K562 (cell line): ENCODE results near the gene HYI. TPM values are rescaled to one million over a fixed set of nuclear protein-coding genes. Genes with fewer than 3 reads are reported as not detected.
A peak's percentile ranks its signal among the peaks of the same experiment; 100 is the strongest.

ENCODE experiments used
- ARID1B ChIP-seq: fragments of 450-650 bp; IDR thresholded peaks from 2 replicates; pipeline ENCODE4 v1.6.1; 2016; ENCODE audit warnings: antibody characterized with exemption, mild to moderate bottlenecking, inconsistent platforms
- CBFA2T2 ChIP-seq: fragments of 450-650 bp; conservative IDR thresholded peaks from 2 replicates; pipeline ENCODE4 v1.6.1; 2017; ENCODE audit warnings: mild to moderate bottlenecking
- CC2D1A ChIP-seq: fragments of 450-650 bp; IDR thresholded peaks from 2 replicates; pipeline ENCODE4 v1.6.1; 2017; ENCODE audit warnings: mild to moderate bottlenecking
- CCNT2 ChIP-seq: IDR thresholded peaks from 2 replicates; pipeline ENCODE4 v1.6.1; 2011; ENCODE audit warnings: borderline replicate concordance, low read depth, mild to moderate bottlenecking, moderate library complexity, mixed read lengths, low read length; ENCODE audit not compliant: insufficient read length; ENCODE audit errors: extremely low read depth
- HDAC1 ChIP-seq, 2 experiments: fragments of 450-650 bp; IDR thresholded peaks; 2 replicates each; pipeline ENCODE4 v1.6.1; 2016 to 2017; ENCODE audit warnings: inconsistent platforms in 1 of 2, mild to moderate bottlenecking in 1 of 2, moderate library complexity in 1 of 2
- KLF16 ChIP-seq: IDR thresholded peaks from 2 replicates; pipeline ENCODE4 v1.6.1; 2016; ENCODE audit warnings: antibody characterized with exemption
- MAZ ChIP-seq, 2 experiments: fragments of 450-650 bp in 1 of 2; sonication (generic) in 1 of 2; formaldehyde crosslinking; IDR thresholded peaks in 1 of 2; conservative IDR thresholded peaks in 1 of 2; 2 replicates each; pipeline versions ENCODE4 v1.4.0 to v1.5.0; 2020; ENCODE audit warnings: mild to moderate bottlenecking in 1 of 2, missing genetic modification reagents in 1 of 2
- MEIS2 ChIP-seq: fragments of 450-650 bp; IDR thresholded peaks from 2 replicates; pipeline ENCODE4 v1.6.1; 2014; ENCODE audit warnings: mild to moderate bottlenecking; ENCODE audit not compliant: partially characterized antibody
- MTA2 ChIP-seq: fragments of 450-650 bp; IDR thresholded peaks from 2 replicates; pipeline ENCODE4 v1.6.1; 2016; ENCODE audit warnings: low read depth
- NR4A1 ChIP-seq, 2 experiments: fragments of 250-450 bp in 1 of 2; fragments of 450-650 bp in 1 of 2; sonication (Bioruptor Pico) in 1 of 2; IDR thresholded peaks; 2 replicates each; pipeline versions ENCODE4 v1.4.0 to v1.6.1; 2016 to 2020; ENCODE audit warnings: mild to moderate bottlenecking in 2 of 2, missing compliant biosample characterization in 1 of 2, missing genetic modification characterization in 1 of 2, moderate library complexity in 1 of 2
- NRF1 ChIP-seq, 2 experiments: fragments of 450-650 bp; IDR thresholded peaks in 1 of 2; conservative IDR thresholded peaks in 1 of 2; 2 replicates each; pipeline ENCODE4 v1.6.1; 2014; ENCODE audit warnings: mild to moderate bottlenecking in 2 of 2
- POLR2AphosphoS5 ChIP-seq: IDR thresholded peaks from 2 replicates; pipeline ENCODE4 v1.6.1; 2011; ENCODE audit warnings: mild to moderate bottlenecking, low read depth, low read length, moderate library complexity; ENCODE audit not compliant: control insufficient read depth, insufficient read depth
- RCOR1 ChIP-seq, 2 experiments: IDR thresholded peaks; 2 replicates each; pipeline ENCODE4 v1.6.1; 2012; ENCODE audit warnings: low read depth in 2 of 2, low read length in 2 of 2, borderline replicate concordance in 1 of 2, improper control_type of control experiment in 1 of 2
- SMAD4 ChIP-seq: fragments of 250-450 bp; sonication (Bioruptor Pico); conservative IDR thresholded peaks from 2 replicates; pipeline ENCODE4 v1.8.0; 2021; ENCODE audit warnings: inconsistent platforms, mild to moderate bottlenecking, moderate library complexity
- SOX6 ChIP-seq: fragments of 450-650 bp; IDR thresholded peaks from 2 replicates; pipeline ENCODE4 v1.6.1; 2014; ENCODE audit warnings: mild to moderate bottlenecking
- TRIM24 ChIP-seq, 2 experiments: fragments of 450-650 bp; IDR thresholded peaks; 2 replicates each; pipeline ENCODE4 v1.6.1; 2016
- ZEB2 ChIP-seq: fragments of 450-650 bp; IDR thresholded peaks from 2 replicates; pipeline ENCODE4 v1.6.1; 2016
- ZNF316 ChIP-seq: fragments of 450-650 bp; IDR thresholded peaks from 2 replicates; pipeline ENCODE4 v1.6.1; 2016
- ZNF766 ChIP-seq: fragments of 200-800 bp; sonication (Bioruptor generic); conservative IDR thresholded peaks from 2 replicates; pipeline ENCODE4 v1.6.1; 2016; ENCODE audit warnings: missing genetic modification characterization, missing compliant biosample characterization
- polyA plus RNA-seq, 8 experiments: library from polyadenylated mRNA; depleted of rRNA in 4 of 8; stranded (reverse) in 5 of 8; unstranded in 3 of 8; fragments of >200 nt; fragmentation: Nextera tagmentation in 2 of 8; fragmentation: Illumina TruSeq in 1 of 8; extraction: Ambion mirVana in 2 of 8; extraction: Trizol in 1 of 8; gene quantifications; 2 replicates each; pipeline versions ENCODE4 v1.2.1 to v1.2.3, GENCODE V29; 2011 to 2014; ENCODE audit warnings: inconsistent platforms in 1 of 8, missing spikeins in 1 of 8
- total RNA-seq, 7 experiments: library from RNA; depleted of rRNA in 6 of 7; stranded (reverse); fragments of >200 nt in 6 of 7; fragmentation: Illumina TruSeq in 2 of 7; extraction: Trizol in 2 of 7; gene quantifications; 2 replicates each; pipeline versions ENCODE4 v1.2.1 to v1.2.3, GENCODE V29; 2011 to 2021; ENCODE audit warnings: low replicate concordance in 1 of 7
- TF ChIP-seq, protein P1 (sequence below): fragments of 450-650 bp; IDR thresholded peaks from 2 replicates; pipeline ENCODE4 v1.6.1; 2016
- TF ChIP-seq, protein P2 (sequence below), 2 experiments: IDR thresholded peaks in 1 of 2; conservative IDR thresholded peaks in 1 of 2; 2 replicates each; pipeline ENCODE4 v1.6.1; 2016; ENCODE audit warnings: low read depth in 2 of 2, mild to moderate bottlenecking in 1 of 2, missing compliant biosample characterization in 1 of 2, missing genetic modification characterization in 1 of 2, moderate library complexity in 1 of 2
- TF ChIP-seq, protein P3 (sequence below): fragments of 200-800 bp; sonication (Bioruptor generic); IDR thresholded peaks from 2 replicates; pipeline ENCODE4 v1.6.1; 2017; ENCODE audit warnings: missing genetic modification characterization, missing compliant biosample characterization

HYI gene
- total and polyA plus RNA-seq, 9 of the 15 experiments (the other 6 are each of a cell fraction or from before 2014, with no cell fraction given) = 0.04 to 4.1 (median 1.4) TPM; not detected in 1

DNA sequence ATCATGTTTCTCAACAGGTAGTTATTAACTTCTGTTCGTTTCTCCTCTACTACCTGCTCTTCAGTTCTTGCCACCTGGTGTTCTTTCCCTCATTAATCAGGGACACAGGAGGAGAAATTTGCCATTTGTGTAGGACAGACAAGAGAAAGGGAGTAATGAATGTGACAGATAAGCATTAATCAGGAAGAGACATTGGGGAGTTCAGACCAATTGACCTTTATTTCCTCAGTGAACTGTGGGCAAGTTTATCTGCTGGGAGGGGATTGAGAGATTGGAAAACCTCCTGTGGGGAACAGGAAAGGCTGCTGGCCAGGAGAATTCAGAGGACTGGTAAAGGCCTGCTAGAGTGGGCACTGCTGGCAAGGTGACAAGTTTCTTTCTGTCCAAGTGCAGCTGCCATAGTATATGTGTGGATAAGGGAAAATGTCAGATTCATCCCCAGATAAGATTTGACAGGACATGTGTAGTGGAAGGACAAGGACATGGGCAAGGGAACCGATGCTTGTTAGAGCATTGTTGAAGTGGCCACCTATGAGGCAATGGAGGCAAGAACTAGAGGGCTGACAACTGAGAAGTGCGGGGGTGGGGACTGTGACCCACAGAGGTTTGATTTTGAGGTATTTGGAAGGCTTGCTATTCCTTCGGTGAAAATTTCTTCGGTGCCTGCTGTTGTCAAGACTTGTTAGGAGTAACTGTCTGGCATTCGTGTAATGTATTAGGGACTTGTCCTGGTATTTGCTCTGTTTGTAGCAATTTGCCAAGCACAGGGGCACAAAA is 51.5 kb downstream of the HYI start (continued):
- TF ChIP-seq NR4A1 (CRISPR knock-in tag; IDR thresholded peaks at IDR 0.05) (no peak), NR4A1 (tag; IDR thresholded peaks at IDR 0.05) (0 out of 2 replicates have a peak, but pooled peaks have one; percentile 32), MAZ (CRISPR knock-in tag; conservative IDR thresholded peaks at IDR 0.05 in 1 of 2, IDR thresholded peaks at IDR 0.05 in 1 of 2) (0 out of 4 replicates have a peak, but pooled peaks of 1 of the 2 experiments have one; percentile 34), CBFA2T2 (peak; percentile 95), ZNF316 (peak; percentile 69), CC2D1A (peak; percentile 70; the same call in 1 of the 2 replicates), HDAC1 (IDR thresholded peaks at IDR 0.05) (peak in 1 of 2 experiments; percentile 71; a peak in 2 of 4 replicates), RCOR1 (IDR thresholded peaks at IDR 0.05; ENCODE audit: borderline replicate concordance in 1 of 2, low read depth in 2 of 2, low read length in 2 of 2) (peak in 1 of 2 experiments; percentile 89; a peak in 3 of 4 replicates), ZEB2 (peak; percentile 52; the same call in 1 of the 2 replicates), POLR2AphosphoS5 (peak; percentile 60; the same call in 1 of the 2 replicates), CCNT2 (peak; percentile 62), TRIM24 (IDR thresholded peaks at IDR 0.05) (peak; percentile 70 to 82; a peak in 3 of 4 replicates), NRF1 (conservative IDR thresholded peaks at IDR 0.05 in 1 of 2, IDR thresholded peaks at IDR 0.05 in 1 of 2) (no peak), MTA2 (peak; percentile 86), ARID1B (peak; percentile 91), SOX6 (peak; percentile 82), KLF16 (peak; percentile 91), MEIS2 (peak; percentile 75), ZNF766 (CRISPR knock-in tag) (0 out of 2 replicates have a peak, but pooled peaks have one; percentile 40), SMAD4 (CRISPR knock-in tag) (peak; percentile 77)
- TF ChIP-seq, protein P1, sequence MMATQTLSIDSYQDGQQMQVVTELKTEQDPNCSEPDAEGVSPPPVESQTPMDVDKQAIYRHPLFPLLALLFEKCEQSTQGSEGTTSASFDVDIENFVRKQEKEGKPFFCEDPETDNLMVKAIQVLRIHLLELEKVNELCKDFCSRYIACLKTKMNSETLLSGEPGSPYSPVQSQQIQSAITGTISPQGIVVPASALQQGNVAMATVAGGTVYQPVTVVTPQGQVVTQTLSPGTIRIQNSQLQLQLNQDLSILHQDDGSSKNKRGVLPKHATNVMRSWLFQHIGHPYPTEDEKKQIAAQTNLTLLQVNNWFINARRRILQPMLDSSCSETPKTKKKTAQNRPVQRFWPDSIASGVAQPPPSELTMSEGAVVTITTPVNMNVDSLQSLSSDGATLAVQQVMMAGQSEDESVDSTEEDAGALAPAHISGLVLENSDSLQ = peak; percentile 32; the same call in 1 of the 2 replicates
- TF ChIP-seq, protein P2, sequence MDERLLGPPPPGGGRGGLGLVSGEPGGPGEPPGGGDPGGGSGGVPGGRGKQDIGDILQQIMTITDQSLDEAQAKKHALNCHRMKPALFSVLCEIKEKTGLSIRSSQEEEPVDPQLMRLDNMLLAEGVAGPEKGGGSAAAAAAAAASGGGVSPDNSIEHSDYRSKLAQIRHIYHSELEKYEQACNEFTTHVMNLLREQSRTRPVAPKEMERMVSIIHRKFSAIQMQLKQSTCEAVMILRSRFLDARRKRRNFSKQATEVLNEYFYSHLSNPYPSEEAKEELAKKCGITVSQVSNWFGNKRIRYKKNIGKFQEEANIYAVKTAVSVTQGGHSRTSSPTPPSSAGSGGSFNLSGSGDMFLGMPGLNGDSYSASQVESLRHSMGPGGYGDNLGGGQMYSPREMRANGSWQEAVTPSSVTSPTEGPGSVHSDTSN (CRISPR knock-in tag; IDR thresholded peaks at IDR 0.05; ENCODE audit: low read depth) = no peak
- TF ChIP-seq, protein P2 (tag; conservative IDR thresholded peaks at IDR 0.05; ENCODE audit: low read depth) = peak; percentile 39; the same call in 1 of the 2 replicates
- TF ChIP-seq, protein P3, sequence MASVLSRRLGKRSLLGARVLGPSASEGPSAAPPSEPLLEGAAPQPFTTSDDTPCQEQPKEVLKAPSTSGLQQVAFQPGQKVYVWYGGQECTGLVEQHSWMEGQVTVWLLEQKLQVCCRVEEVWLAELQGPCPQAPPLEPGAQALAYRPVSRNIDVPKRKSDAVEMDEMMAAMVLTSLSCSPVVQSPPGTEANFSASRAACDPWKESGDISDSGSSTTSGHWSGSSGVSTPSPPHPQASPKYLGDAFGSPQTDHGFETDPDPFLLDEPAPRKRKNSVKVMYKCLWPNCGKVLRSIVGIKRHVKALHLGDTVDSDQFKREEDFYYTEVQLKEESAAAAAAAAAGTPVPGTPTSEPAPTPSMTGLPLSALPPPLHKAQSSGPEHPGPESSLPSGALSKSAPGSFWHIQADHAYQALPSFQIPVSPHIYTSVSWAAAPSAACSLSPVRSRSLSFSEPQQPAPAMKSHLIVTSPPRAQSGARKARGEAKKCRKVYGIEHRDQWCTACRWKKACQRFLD (CRISPR knock-in tag) = peak; percentile 60; the same call in 1 of the 2 replicates
